CD4-positive, alpha-beta memory T cell (primary cell): ENCODE data around the gene MIPEP. TPM values are rescaled to one million over a fixed set of nuclear protein-coding genes. Genes with fewer than 3 reads are reported as not detected.

ENCODE experiments used
- CTCF ChIA-PET: fragments of 350-600 bp; sonication (Branson Sonifier 250); formaldehyde crosslinking; loops from one replicate; lab custom pipeline; 2021; ENCODE audit warnings: inconsistent platforms; ENCODE audit not compliant: partially characterized antibody; lab: Charles Lee
- POLR2A ChIA-PET: fragments of 350-600 bp; sonication (Branson Sonifier 250); formaldehyde crosslinking; loops from one replicate; lab custom pipeline; 2021; ENCODE audit not compliant: partially characterized antibody; lab: Charles Lee
- DNase-seq, 5 donors: peaks; one replicate each; pipeline versions ENCODE4 v3.0.0 to v3.0.0-alpha.2; 2020 to 2022; ENCODE audit warnings: mixed read lengths in 1 of 5
- H3K27ac ChIP-seq: one replicate; pipeline ENCODE4 v1.7.0; 2013; ENCODE audit warnings: low read depth, low read length
- H3K27me3 ChIP-seq: 2 replicates; pipeline ENCODE4 v1.7.0; 2013; ENCODE audit warnings: mild to moderate bottlenecking, low read length, moderate library complexity; ENCODE audit not compliant: insufficient read depth
- H3K36me3 ChIP-seq: 2 replicates; pipeline ENCODE4 v1.7.0; 2013; ENCODE audit warnings: mild to moderate bottlenecking, low read length, moderate library complexity; ENCODE audit not compliant: insufficient read depth
- H3K4me1 ChIP-seq: 2 replicates; pipeline ENCODE4 v1.7.0; 2013; ENCODE audit warnings: mild to moderate bottlenecking, low read length, moderate library complexity; ENCODE audit not compliant: insufficient read depth
- H3K4me3 ChIP-seq, 2 donors: one replicate each; pipeline ENCODE4 v1.7.0; 2013; ENCODE audit warnings: low read length in 2 of 2, mild to moderate bottlenecking in 1 of 2
- H3K9me3 ChIP-seq, 2 donors: one replicate each; pipeline ENCODE4 v1.7.0; 2013; ENCODE audit warnings: low read length in 2 of 2, control low read depth in 1 of 2; ENCODE audit not compliant: control insufficient read depth in 1 of 2
- H3K27ac Mint-ChIP-seq, 7 donors: one replicate each; pipeline ENCODE4 v1.8.0; 2020 to 2021; ENCODE audit warnings: mixed read lengths in 7 of 7, mild to moderate bottlenecking in 6 of 7, inconsistent platforms in 3 of 7, moderate library complexity in 3 of 7
- H3K27me3 Mint-ChIP-seq, 2 donors: one replicate each; pipeline ENCODE4 v1.8.0; 2020 to 2021; ENCODE audit warnings: mixed read lengths in 2 of 2
- H3K36me3 Mint-ChIP-seq, 2 donors: one replicate each; pipeline ENCODE4 v1.8.0; 2020 to 2021; ENCODE audit warnings: mixed read lengths in 2 of 2, inconsistent platforms in 1 of 2, mild to moderate bottlenecking in 1 of 2
- H3K4me1 Mint-ChIP-seq, 4 donors: one replicate each; pipeline ENCODE4 v1.8.0; 2020 to 2021; ENCODE audit warnings: mixed read lengths in 4 of 4, mild to moderate bottlenecking in 1 of 4
- H3K4me3 Mint-ChIP-seq, 8 donors: one replicate each; pipeline ENCODE4 v1.8.0; 2020 to 2021; ENCODE audit warnings: mixed read lengths in 8 of 8, mild to moderate bottlenecking in 7 of 8, moderate library complexity in 6 of 8, inconsistent platforms in 3 of 8
- H3K9me3 Mint-ChIP-seq, 8 donors: one replicate each; pipeline ENCODE4 v1.8.0; 2020 to 2021; ENCODE audit warnings: mixed read lengths in 8 of 8, mild to moderate bottlenecking in 5 of 8, inconsistent platforms in 3 of 8, moderate library complexity in 1 of 8
- intact Hi-C: fragments of 100-400 bp; cut with micrococcal nuclease; formaldehyde crosslinking; loops from one replicate; pipeline ENCODE4 v1.15.1; 2023
- polyA plus RNA-seq, 2 donors: library from polyadenylated mRNA; unstranded; fragments of 300-500 nt; fragmentation: Illumina TruSeq; gene quantifications; one replicate each; pipeline ENCODE4 v1.2.3, GENCODE V29; 2021
- total RNA-seq, 2 experiments: library from RNA; stranded (reverse); gene quantifications; one replicate each; pipeline ENCODE4 v1.2.3, GENCODE V29; 2021

Gene MIPEP
- total and polyA plus RNA-seq, 4 experiments from 2014 or later: 8.8 to 16.4 (median 12.2) TPM

DNA sequence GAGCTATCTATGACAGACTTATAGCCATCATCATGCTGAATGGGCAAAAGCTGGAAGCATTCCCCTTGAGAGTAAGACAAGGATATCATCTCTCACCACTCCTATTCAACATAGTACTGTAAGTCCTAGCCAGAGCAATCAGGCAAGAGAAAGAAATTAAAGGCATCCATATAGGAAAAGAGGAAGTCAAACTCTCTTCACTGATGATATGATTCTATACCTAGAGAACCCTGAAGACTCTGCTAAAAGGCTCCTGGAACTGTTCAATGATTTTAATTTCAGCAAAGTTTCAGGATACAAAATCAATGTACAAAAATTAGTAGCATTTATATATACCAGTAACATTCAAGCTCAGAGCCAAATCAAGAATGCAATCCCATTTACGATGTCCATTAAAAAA, 29.8 kb upstream of the MIPEP start:
- Mint-ChIP-seq H3K4me3 (no peak overlapping the region), H3K9me3 (peaks cover 0 to 6% (median 0%) of the 10 kb centered on the region in 8 donors), H3K27ac (no peak overlapping the region), H3K4me1 (no peaks in the 10 kb centered on the region), H3K36me3 (no peaks in the 10 kb centered on the region), H3K27me3 (peaks cover 14 to 30% of the 10 kb centered on the region in 2 donors)
- no peaks in the 10 kb centered on the region for H3K9me3 ChIP-seq
- no peaks in the 10 kb centered on the region for H3K36me3 ChIP-seq
- H3K4me3 ChIP-seq: no peak overlapping the region
- H3K4me1 ChIP-seq: no peaks in the 10 kb centered on the region
- ChIA-PET CTCF (interaction anchor here (0.7 to 2.1 kb wide), 3 partner anchors 39 to 297 kb away, joined by 3 to 5 read pairs (median 3); no protein-coding TSS in a partner anchor), POLR2A (no interaction called here)
- no peak overlapping the region for H3K27ac ChIP-seq
- intact Hi-C loops: no loop called here
- DNase-seq: no peak
- no peaks in the 10 kb centered on the region for H3K27me3 ChIP-seq

DNA sequence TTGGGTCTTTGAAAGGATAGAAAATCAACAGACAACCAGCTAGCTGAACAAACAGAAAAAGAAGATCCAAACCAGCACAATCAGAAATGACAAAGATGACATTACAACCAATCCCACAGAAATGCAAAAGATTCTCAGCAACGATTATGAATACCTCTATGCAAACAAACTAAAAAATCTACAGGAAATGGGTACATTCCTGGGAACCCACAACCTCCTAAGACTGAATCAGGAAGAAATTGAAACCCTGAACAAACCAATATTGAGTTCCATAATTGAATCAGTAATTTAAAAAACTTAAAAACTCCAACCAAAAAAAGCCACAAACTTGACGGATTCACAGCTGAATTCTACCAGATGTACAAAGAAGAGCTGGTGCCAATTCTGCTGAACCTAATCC, 29.0 kb upstream of the MIPEP start:
- no peak overlapping the region for H3K4me3 ChIP-seq
- CTCF ChIA-PET: interaction anchor here (1.0 to 2.1 kb wide), 2 partner anchors 40 to 42 kb away, joined by 3 to 5 read pairs; no protein-coding TSS in a partner anchor

DNA sequence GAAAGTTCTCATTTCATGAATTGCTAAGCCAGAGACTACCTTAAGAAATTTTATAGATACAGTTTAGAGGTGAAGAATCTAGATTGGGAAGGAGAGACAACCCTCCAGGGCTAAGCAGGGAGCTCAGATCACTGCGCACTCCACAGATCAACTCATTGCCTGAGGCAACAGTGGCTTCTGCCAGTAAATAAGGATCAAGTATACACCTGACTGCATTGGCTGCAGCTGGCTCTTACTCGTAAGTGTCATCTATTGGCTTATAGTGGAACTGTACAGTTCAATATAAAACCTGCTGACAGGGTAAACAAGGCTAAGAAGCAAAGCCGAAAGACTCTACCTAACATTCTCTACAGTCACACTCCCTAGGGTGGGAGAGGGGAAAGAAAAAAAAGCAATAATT, 26.1 kb upstream of the MIPEP start:
- Histone ChIP-seq H3K4me3 (no peak overlapping the region), H3K27me3 (no peaks in the 10 kb centered on the region), H3K27ac (no peak overlapping the region), H3K36me3 (no peaks in the 10 kb centered on the region), H3K4me1 (no peaks in the 10 kb centered on the region), H3K9me3 (no peaks in the 10 kb centered on the region)
- ChIA-PET CTCF (no interaction called here), POLR2A (no interaction called here)
- no peaks in the 10 kb centered on the region for H3K36me3 Mint-ChIP-seq
- no peak overlapping the region for H3K27ac Mint-ChIP-seq
- peaks cover 15 to 35% of the 10 kb centered on the region in 2 donors for H3K27me3 Mint-ChIP-seq
- DNase-seq: no peak
- no peaks in the 10 kb centered on the region for H3K9me3 Mint-ChIP-seq
- H3K4me3 Mint-ChIP-seq: no peak overlapping the region
- H3K4me1 Mint-ChIP-seq: peaks cover 0 to 5% (median 0%) of the 10 kb centered on the region in 4 donors
- intact Hi-C loops: no loop called here

More for the DNA sequence above, 29.0 kb upstream of the MIPEP start:
- H3K27me3 Mint-ChIP-seq: peaks cover 15 to 32% of the 10 kb centered on the region in 2 donors
- no peaks in the 10 kb centered on the region for H3K4me1 Mint-ChIP-seq
- Histone ChIP-seq H3K9me3 (no peaks in the 10 kb centered on the region), H3K27ac (no peak overlapping the region), H3K36me3 (no peaks in the 10 kb centered on the region), H3K4me1 (no peaks in the 10 kb centered on the region), H3K27me3 (no peaks in the 10 kb centered on the region)
- H3K27ac Mint-ChIP-seq: no peak overlapping the region
- intact Hi-C loops: no loop called here
- no peaks in the 10 kb centered on the region for H3K36me3 Mint-ChIP-seq
- H3K4me3 Mint-ChIP-seq: no peak overlapping the region
- POLR2A ChIA-PET: no interaction called here
- DNase-seq: no peak
- peaks cover 0 to 6% (median 0%) of the 10 kb centered on the region in 8 donors for H3K9me3 Mint-ChIP-seq

DNA sequence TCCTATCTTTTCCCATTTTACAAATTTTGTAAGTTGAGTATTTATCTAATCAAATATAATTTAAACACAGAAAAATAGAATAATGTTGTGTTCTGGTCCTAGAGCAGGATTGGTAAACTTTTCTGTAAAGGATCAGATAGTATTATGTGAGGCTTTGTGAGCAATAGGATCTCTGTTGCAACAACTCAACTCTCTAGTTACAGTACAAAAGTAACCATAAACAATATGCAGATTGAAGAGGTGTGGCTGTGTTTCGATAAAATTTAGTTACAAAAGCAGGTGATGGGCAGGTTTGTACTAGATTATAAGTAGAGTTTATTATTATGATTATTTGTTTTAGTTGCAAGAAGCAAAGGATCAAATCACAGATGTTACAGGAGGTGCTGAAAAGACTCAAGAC, 23.3 kb upstream of the MIPEP start:
- H3K27ac ChIP-seq: no peak overlapping the region
- no peaks in the 10 kb centered on the region for H3K4me1 ChIP-seq
- no peak overlapping the region for H3K27ac Mint-ChIP-seq
- no peaks in the 10 kb centered on the region for H3K9me3 ChIP-seq
- peaks cover 0 to 5% (median 0%) of the 10 kb centered on the region in 4 donors for H3K4me1 Mint-ChIP-seq
- no peaks in the 10 kb centered on the region for H3K36me3 ChIP-seq
- ChIA-PET CTCF (no interaction called here), POLR2A (no interaction called here)
- H3K4me3 Mint-ChIP-seq: no peak overlapping the region
- intact Hi-C loops: no loop called here
- H3K4me3 ChIP-seq: no peak overlapping the region
- H3K27me3 ChIP-seq: no peaks in the 10 kb centered on the region
- peaks cover 13 to 25% of the 10 kb centered on the region in 2 donors for H3K27me3 Mint-ChIP-seq
- no peaks in the 10 kb centered on the region for H3K36me3 Mint-ChIP-seq
- no peaks in the 10 kb centered on the region for H3K9me3 Mint-ChIP-seq
- no peak for DNase-seq

DNA sequence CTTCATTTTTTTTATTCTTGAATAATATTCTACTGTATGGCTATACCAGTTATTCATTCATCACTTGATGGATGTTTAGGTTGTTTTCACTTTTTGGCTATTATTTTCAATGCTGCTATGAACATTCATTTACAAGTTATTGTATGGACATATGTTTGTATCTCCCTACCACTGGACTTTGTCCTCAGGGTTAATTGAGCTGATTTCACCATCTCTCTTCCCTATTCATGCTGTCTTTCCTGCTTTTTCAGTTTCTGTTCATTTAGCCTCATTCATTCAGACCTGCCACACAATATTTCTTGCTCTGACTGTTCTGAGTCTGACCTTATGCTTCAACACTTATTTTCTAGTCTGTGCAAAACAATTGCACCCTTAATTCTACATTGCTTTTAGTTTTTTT, 20.4 kb upstream of the MIPEP start:
- no peaks in the 10 kb centered on the region for H3K9me3 ChIP-seq
- Mint-ChIP-seq H3K36me3 (no peaks in the 10 kb centered on the region), H3K4me1 (peaks cover 0 to 5% (median 0%) of the 10 kb centered on the region in 4 donors), H3K4me3 (no peak overlapping the region), H3K27me3 (peaks cover 16 to 17% of the 10 kb centered on the region in 2 donors), H3K9me3 (no peaks in the 10 kb centered on the region), H3K27ac (no peak overlapping the region)
- no peaks in the 10 kb centered on the region for H3K4me1 ChIP-seq
- POLR2A ChIA-PET: no interaction called here
- no peak overlapping the region for H3K27ac ChIP-seq
- H3K36me3 ChIP-seq: no peaks in the 10 kb centered on the region
- DNase-seq: no peak
- no peak overlapping the region for H3K4me3 ChIP-seq
- CTCF ChIA-PET: interaction anchor here (0.9 to 1.4 kb wide), 2 partner anchors 21 to 51 kb away, joined by 3 to 4 read pairs; no protein-coding TSS in a partner anchor
- intact Hi-C loops: no loop called here
- peaks cover under 1% of the 10 kb centered on the region for H3K27me3 ChIP-seq

DNA sequence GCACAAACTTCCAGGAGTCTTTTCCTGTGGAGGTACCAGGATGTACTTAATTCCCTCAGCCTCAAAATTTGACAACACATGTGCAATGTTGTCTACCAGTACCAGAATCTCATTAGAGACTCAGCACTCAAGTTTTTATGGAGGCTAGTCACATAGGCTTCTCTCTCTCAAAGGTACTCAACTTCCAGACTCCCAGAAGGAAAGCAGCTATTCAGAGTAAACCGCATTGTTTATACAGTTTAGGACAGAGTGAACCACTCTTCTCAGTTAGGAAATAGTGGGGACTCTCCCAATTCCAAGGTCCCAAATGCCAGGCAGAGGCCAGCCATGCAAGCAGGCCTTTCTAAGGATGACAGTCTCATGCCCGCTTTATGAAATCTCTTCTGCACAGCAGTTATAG, 16.6 kb upstream of the MIPEP start:
- ChIA-PET POLR2A (no interaction called here), CTCF (no interaction called here)
- Mint-ChIP-seq H3K27me3 (peaks cover 28 to 42% of the 10 kb centered on the region in 2 donors), H3K4me1 (peaks cover 1 to 14% (median 4%) of the 10 kb centered on the region in 4 donors), H3K36me3 (no peaks in the 10 kb centered on the region), H3K4me3 (no peak overlapping the region), H3K27ac (no peak overlapping the region), H3K9me3 (no peaks in the 10 kb centered on the region)
- Histone ChIP-seq H3K36me3 (no peaks in the 10 kb centered on the region), H3K27ac (no peak overlapping the region), H3K4me3 (no peak overlapping the region), H3K27me3 (peaks cover 9% of the 10 kb centered on the region), H3K4me1 (peaks cover 6% of the 10 kb centered on the region), H3K9me3 (no peaks in the 10 kb centered on the region)
- no peak for DNase-seq
- intact Hi-C loops: no loop called here

DNA sequence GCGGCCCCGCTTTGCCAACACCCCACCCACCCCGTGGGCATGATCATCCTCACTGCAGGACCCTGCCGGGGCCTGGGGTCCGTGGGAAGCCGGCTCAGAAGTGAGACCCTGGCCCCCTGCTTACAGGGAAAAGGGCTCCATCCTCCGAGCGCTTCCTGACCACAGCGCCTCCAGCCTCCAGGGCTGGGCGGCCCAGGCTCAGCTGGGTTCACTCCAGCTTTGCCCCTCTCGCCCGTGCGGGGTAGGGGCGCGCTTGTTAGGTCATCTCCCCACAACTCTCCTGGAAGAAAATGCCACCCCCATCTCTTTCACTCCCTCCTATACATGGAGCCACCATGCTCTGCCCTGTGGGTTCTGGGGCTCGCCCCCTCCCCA, 14.7 kb upstream of the MIPEP start:
- Mint-ChIP-seq H3K9me3 (no peaks in the 10 kb centered on the region), H3K27me3 (peaks cover 30 to 40% of the 10 kb centered on the region in 2 donors), H3K4me3 (peak overlapping the region in 2 of 8 donors; percentile 10 to 29), H3K4me1 (peaks cover 1 to 14% (median 5%) of the 10 kb centered on the region in 4 donors), H3K27ac (no peak overlapping the region), H3K36me3 (no peaks in the 10 kb centered on the region)
- no peaks in the 10 kb centered on the region for H3K9me3 ChIP-seq
- H3K27ac ChIP-seq: no peak overlapping the region
- DNase-seq: no peak
- H3K4me1 ChIP-seq: peaks cover 6% of the 10 kb centered on the region
- H3K36me3 ChIP-seq: no peaks in the 10 kb centered on the region
- ChIA-PET CTCF (no interaction called here), POLR2A (no interaction called here)
- H3K27me3 ChIP-seq: peaks cover 9% of the 10 kb centered on the region
- H3K4me3 ChIP-seq: no peak overlapping the region
- intact Hi-C loops: no loop called here
